ENCODE data around the gene FAM117B.

FAM117B gene

GRCh38 chr2:202634556-202635427 lies at the start of gene FAM117B:
FAM117B (plus strand) TSS chr2:202634969; CDS start chr2:202635188, 219 bp downstream.
- peak; percentile 90 for FAIRE-seq

- no peak for FAIRE-seq
These were observed 45.9 kb upstream of the FAM117B start for GRCh38 chr2:202588647-202589581.

- FAIRE-seq = no peak
These were observed 45.2 kb upstream of the FAM117B start for GRCh38 chr2:202589582-202589949.

GRCh38 chr2:202592566-202592965 lies 42.2 kb upstream of the FAM117B start:
- FAIRE-seq = no peak

- FAIRE-seq = no peak
These were observed 35.7 kb upstream of the FAM117B start for GRCh38 chr2:202599105-202599504.

- FAIRE-seq = no peak
These were observed 34.9 kb upstream of the FAM117B start for GRCh38 chr2:202599911-202600310.

- no peak for FAIRE-seq
These were observed 30.1 kb upstream of the FAM117B start for GRCh38 chr2:202604699-202605098.

GRCh38 chr2:202605174-202605573 lies 29.6 kb upstream of the FAM117B start:
- FAIRE-seq = no peak

- no peak for FAIRE-seq
These were observed 26.5 kb upstream of the FAM117B start for GRCh38 chr2:202608142-202608852.

- FAIRE-seq = no peak
These were observed 25.2 kb upstream of the FAM117B start for GRCh38 chr2:202609381-202610145.

- FAIRE-seq = no peak
These were observed 24.4 kb upstream of the FAM117B start for GRCh38 chr2:202610380-202610779.

GRCh38 chr2:202612145-202612544 lies 22.6 kb upstream of the FAM117B start:
- no peak for FAIRE-seq

GRCh38 chr2:202613479-202613878 lies 21.3 kb upstream of the FAM117B start:
- FAIRE-seq = no peak

GRCh38 chr2:202624133-202624532 lies 10.6 kb upstream of the FAM117B start:
- no peak for FAIRE-seq

- no peak for FAIRE-seq
These were observed 7.7 kb upstream of the FAM117B start for GRCh38 chr2:202627042-202627441.

GRCh38 chr2:202628646-202629198 lies 6.0 kb upstream of the FAM117B start:
- FAIRE-seq = no peak

GRCh38 chr2:202632682-202633290 lies 2.0 kb upstream of the FAM117B start:
- no peak for FAIRE-seq

- no peak for FAIRE-seq
These were observed 1.3 kb upstream of the FAM117B start for GRCh38 chr2:202633470-202633869.

- no peak for FAIRE-seq
These were observed 851 bp downstream of the FAM117B start for GRCh38 chr2:202635428-202636212.

GRCh38 chr2:202636213-202636513 lies 1.4 kb downstream of the FAM117B start:
- no peak for FAIRE-seq

GRCh38 chr2:202638721-202639120 lies 4.0 kb downstream of the FAM117B start:
- FAIRE-seq = no peak

Measured in TTC549 (cell line).